Natural killer cell (primary cell): ENCODE results near the gene GOT1. TPM values are rescaled to one million over a fixed set of nuclear protein-coding genes. Genes with fewer than 3 reads are reported as not detected.

Source experiments
- ATAC-seq, 3 donors: fragments of 150-1000 bp in 2 of 3; fragments of 200-7000 bp in 1 of 3; cut with Tn5 transposase; 1 replicate in 1 of 3; 2 replicates in 2 of 3; pipeline ENCODE4 v1.10.0; 2021; ENCODE audit warnings: mild to moderate bottlenecking in 2 of 3, moderate library complexity in 2 of 3
- DNase-seq, 2 donors: peaks; one replicate each; pipeline versions ENCODE4 v3.0.0 to v3.0.0-alpha.2; 2013 to 2021; ENCODE audit warnings: mixed read lengths in 1 of 2
- H3K27ac ChIP-seq: one replicate; pipeline ENCODE4 v1.5.1; 2013; ENCODE audit warnings: mild to moderate bottlenecking, low read length
- H3K27me3 ChIP-seq: one replicate; pipeline ENCODE4 v1.6.1; 2013; ENCODE audit warnings: low read length; ENCODE audit not compliant: control insufficient read depth, insufficient read depth
- H3K36me3 ChIP-seq: one replicate; pipeline ENCODE4 v1.6.1; 2013; ENCODE audit warnings: low read length; ENCODE audit not compliant: control insufficient read depth, insufficient read depth
- H3K4me1 ChIP-seq: one replicate; pipeline ENCODE4 v1.6.1; 2013; ENCODE audit warnings: low read length; ENCODE audit not compliant: control insufficient read depth, insufficient read depth
- H3K4me3 ChIP-seq: one replicate; pipeline ENCODE4 v1.5.1; 2013; ENCODE audit warnings: low read length
- H3K9me3 ChIP-seq: one replicate; pipeline ENCODE4 v1.6.1; 2013; ENCODE audit warnings: low read length; ENCODE audit not compliant: control insufficient read depth, insufficient read depth
- H3K27ac Mint-ChIP-seq, 2 donors: one replicate each; pipeline ENCODE4 v1.8.0; 2022; ENCODE audit warnings: mild to moderate bottlenecking in 2 of 2, mixed read lengths in 2 of 2, moderate library complexity in 1 of 2
- H3K27me3 Mint-ChIP-seq, 2 donors: one replicate each; pipeline ENCODE4 v1.8.0; 2022; ENCODE audit warnings: low read depth in 2 of 2, mixed read lengths in 2 of 2
- H3K36me3 Mint-ChIP-seq: one replicate; pipeline ENCODE4 v1.8.0; 2022; ENCODE audit warnings: mixed read lengths
- H3K4me1 Mint-ChIP-seq, 2 donors: one replicate each; pipeline ENCODE4 v1.8.0; 2022; ENCODE audit warnings: mixed read lengths in 2 of 2
- H3K4me3 Mint-ChIP-seq: one replicate; pipeline ENCODE4 v1.8.0; 2022; ENCODE audit warnings: mild to moderate bottlenecking, moderate library complexity, mixed read lengths
- H3K9me3 Mint-ChIP-seq, 2 donors: one replicate each; pipeline ENCODE4 v1.8.0; 2022; ENCODE audit warnings: mixed read lengths in 2 of 2
- WGBS: methylation state at CpG from one replicate; pipeline ENCODE4 v1.1.7; 2013; ENCODE audit warnings: missing lambda C conversion rate; ENCODE audit not compliant: insufficient coverage; 5-methylcytosine and 5-hydroxymethylcytosine counted together
- intact Hi-C: fragments of 100-400 bp; cut with micrococcal nuclease; formaldehyde crosslinking; loops from one replicate; pipeline ENCODE4 v1.14.2; 2022
- total RNA-seq, 4 donors: library from RNA; stranded (reverse); fragments of 120-200 nt in 1 of 4; gene quantifications; one replicate each; pipeline versions ENCODE4 v1.2.3 to v1.2.4, GENCODE V29; 2013 to 2022
- TF ChIP-seq, protein P1 (sequence below): fragments of 200-600 bp; IDR thresholded peaks from one replicate; pipeline ENCODE4 v1.8.0; 2022; ENCODE audit warnings: antibody characterized with exemption

Gene GOT1
- total RNA-seq, 3 donors from 2014 or later (not counting 1 experiment from before 2014, with no cell fraction given): 8.5 to 15.1 (median 8.5) TPM

GRCh38 chr10:99382176-99382575 is 48.2 kb downstream of the GOT1 start:
- no peaks in the 10 kb centered on the region for H3K9me3 Mint-ChIP-seq
- no peak overlapping the region for H3K4me3 Mint-ChIP-seq
- H3K27me3 Mint-ChIP-seq: peaks cover 3 to 12% of the 10 kb centered on the region in 2 donors
- Histone ChIP-seq H3K4me1 (no peaks in the 10 kb centered on the region), H3K9me3 (no peaks in the 10 kb centered on the region), H3K4me3 (no peak overlapping the region), H3K36me3 (no peaks in the 10 kb centered on the region), H3K27ac (no peak overlapping the region), H3K27me3 (no peaks in the 10 kb centered on the region)
- DNase-seq: no peak
- no peaks in the 10 kb centered on the region for H3K36me3 Mint-ChIP-seq
- TF ChIP-seq, protein P1, sequence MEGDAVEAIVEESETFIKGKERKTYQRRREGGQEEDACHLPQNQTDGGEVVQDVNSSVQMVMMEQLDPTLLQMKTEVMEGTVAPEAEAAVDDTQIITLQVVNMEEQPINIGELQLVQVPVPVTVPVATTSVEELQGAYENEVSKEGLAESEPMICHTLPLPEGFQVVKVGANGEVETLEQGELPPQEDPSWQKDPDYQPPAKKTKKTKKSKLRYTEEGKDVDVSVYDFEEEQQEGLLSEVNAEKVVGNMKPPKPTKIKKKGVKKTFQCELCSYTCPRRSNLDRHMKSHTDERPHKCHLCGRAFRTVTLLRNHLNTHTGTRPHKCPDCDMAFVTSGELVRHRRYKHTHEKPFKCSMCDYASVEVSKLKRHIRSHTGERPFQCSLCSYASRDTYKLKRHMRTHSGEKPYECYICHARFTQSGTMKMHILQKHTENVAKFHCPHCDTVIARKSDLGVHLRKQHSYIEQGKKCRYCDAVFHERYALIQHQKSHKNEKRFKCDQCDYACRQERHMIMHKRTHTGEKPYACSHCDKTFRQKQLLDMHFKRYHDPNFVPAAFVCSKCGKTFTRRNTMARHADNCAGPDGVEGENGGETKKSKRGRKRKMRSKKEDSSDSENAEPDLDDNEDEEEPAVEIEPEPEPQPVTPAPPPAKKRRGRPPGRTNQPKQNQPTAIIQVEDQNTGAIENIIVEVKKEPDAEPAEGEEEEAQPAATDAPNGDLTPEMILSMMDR: no peak
- no CpG with 5 or more reads among the region's 1 CpG for WGBS
- ATAC-seq: no peak
- intact Hi-C loops: no loop called here
- H3K27ac Mint-ChIP-seq: no peak overlapping the region
- H3K4me1 Mint-ChIP-seq: no peaks in the 10 kb centered on the region

GRCh38 chr10:99375426-99375825 is 55.0 kb downstream of the GOT1 start:
- Mint-ChIP-seq H3K27me3 (peaks cover 10 to 25% of the 10 kb centered on the region in 2 donors), H3K4me3 (no peak overlapping the region), H3K27ac (no peak overlapping the region), H3K9me3 (no peaks in the 10 kb centered on the region), H3K4me1 (no peaks in the 10 kb centered on the region), H3K36me3 (no peaks in the 10 kb centered on the region)
- intact Hi-C loops: no loop called here
- no peaks in the 10 kb centered on the region for H3K9me3 ChIP-seq
- TF ChIP-seq, protein P1: no peak
- H3K27ac ChIP-seq: no peak overlapping the region
- H3K4me3 ChIP-seq: no peak overlapping the region
- H3K36me3 ChIP-seq: no peaks in the 10 kb centered on the region
- no peak for ATAC-seq
- no peaks in the 10 kb centered on the region for H3K27me3 ChIP-seq
- no peak for DNase-seq
- no peaks in the 10 kb centered on the region for H3K4me1 ChIP-seq

GRCh38 chr10:99374972-99375371 is 55.5 kb downstream of the GOT1 start:
- Histone ChIP-seq H3K27ac (no peak overlapping the region), H3K9me3 (no peaks in the 10 kb centered on the region), H3K4me3 (no peak overlapping the region), H3K27me3 (no peaks in the 10 kb centered on the region), H3K4me1 (no peaks in the 10 kb centered on the region), H3K36me3 (no peaks in the 10 kb centered on the region)
- no peaks in the 10 kb centered on the region for H3K36me3 Mint-ChIP-seq
- no peaks in the 10 kb centered on the region for H3K4me1 Mint-ChIP-seq
- no peaks in the 10 kb centered on the region for H3K9me3 Mint-ChIP-seq
- H3K4me3 Mint-ChIP-seq: no peak overlapping the region
- DNase-seq (no peak), ATAC-seq (no peak)
- WGBS: 62% methylated on average over 3 of the region's 3 CpGs
- TF ChIP-seq, protein P1: no peak
- H3K27ac Mint-ChIP-seq: no peak overlapping the region
- intact Hi-C loops: no loop called here
- peaks cover 10 to 27% of the 10 kb centered on the region in 2 donors for H3K27me3 Mint-ChIP-seq

- Histone ChIP-seq H3K4me3 (no peak overlapping the region), H3K36me3 (no peaks in the 10 kb centered on the region), H3K27me3 (no peaks in the 10 kb centered on the region), H3K27ac (no peak overlapping the region), H3K9me3 (no peaks in the 10 kb centered on the region), H3K4me1 (no peaks in the 10 kb centered on the region)
- H3K27ac Mint-ChIP-seq: no peak overlapping the region
- no peaks in the 10 kb centered on the region for H3K36me3 Mint-ChIP-seq
- no peak overlapping the region for H3K4me3 Mint-ChIP-seq
- DNase-seq: no peak
- no peaks in the 10 kb centered on the region for H3K4me1 Mint-ChIP-seq
- intact Hi-C loops: no loop called here
- WGBS: 55% methylated on average over 2 of the region's 2 CpGs
- H3K9me3 Mint-ChIP-seq: no peaks in the 10 kb centered on the region
- H3K27me3 Mint-ChIP-seq: peaks cover 13 to 31% of the 10 kb centered on the region in 2 donors
- no peak for ATAC-seq
- TF ChIP-seq, protein P1: no peak
Measured at GRCh38 chr10:99374526-99374925, 55.9 kb downstream of the GOT1 start.
